Naive thymus-derived CD4-positive, alpha-beta T cell (primary cell): ENCODE results near the gene TTC34. TPM values are rescaled to one million over a fixed set of nuclear protein-coding genes. Genes with fewer than 3 reads are reported as not detected.

Experiments used
- ATAC-seq: fragments of 150-1000 bp; cut with Tn5 transposase; 2 replicates; pipeline ENCODE4 v1.10.0; 2021; ENCODE audit warnings: mild to moderate bottlenecking, moderate library complexity
- CTCF ChIA-PET: fragments of 350-600 bp; sonication (Branson Sonifier 250); formaldehyde crosslinking; loops from one replicate; lab custom pipeline; 2021; ENCODE audit warnings: antibody characterized with exemption; lab: Charles Lee
- POLR2A ChIA-PET: fragments of 350-600 bp; sonication (Branson Sonifier 250); formaldehyde crosslinking; loops from one replicate; lab custom pipeline; 2021; ENCODE audit warnings: antibody characterized with exemption, inconsistent platforms; lab: Charles Lee
- DNase-seq, 9 donors: peaks; one replicate each; pipeline versions ENCODE4 v3.0.0 to v3.0.0-alpha.2; 2020 to 2022; ENCODE audit warnings: mixed read lengths in 1 of 9
- H3K27ac ChIP-seq: one replicate; pipeline ENCODE4 v1.7.0; 2013; ENCODE audit warnings: mild to moderate bottlenecking, low read depth, low read length, moderate library complexity
- H3K27me3 ChIP-seq, 2 donors: one replicate each; pipeline ENCODE4 v1.7.0; 2013; ENCODE audit warnings: low read length in 2 of 2, mild to moderate bottlenecking in 2 of 2, moderate library complexity in 2 of 2; ENCODE audit not compliant: control insufficient read depth in 2 of 2, insufficient read depth in 2 of 2
- H3K36me3 ChIP-seq, 3 experiments: 1 replicate in 2 of 3; 2 replicates in 1 of 3; pipeline ENCODE4 v1.7.0; 2013; ENCODE audit warnings: low read length in 3 of 3, mild to moderate bottlenecking in 3 of 3, moderate library complexity in 1 of 3; ENCODE audit not compliant: insufficient read depth in 3 of 3, control insufficient read depth in 2 of 3
- H3K4me1 ChIP-seq, 2 donors: one replicate each; pipeline ENCODE4 v1.7.0; 2013; ENCODE audit warnings: low read length in 2 of 2, mild to moderate bottlenecking in 2 of 2, moderate library complexity in 1 of 2; ENCODE audit not compliant: control insufficient read depth in 2 of 2, insufficient read depth in 2 of 2
- H3K4me3 ChIP-seq: 2 replicates; pipeline ENCODE4 v1.7.0; 2013; ENCODE audit warnings: mild to moderate bottlenecking, low read length
- H3K9me3 ChIP-seq, 3 experiments: 1 replicate in 2 of 3; 2 replicates in 1 of 3; pipeline ENCODE4 v1.7.0; 2013; ENCODE audit warnings: low read length in 3 of 3; ENCODE audit not compliant: control insufficient read depth in 2 of 3
- H3K27ac Mint-ChIP-seq, 9 donors: one replicate each; pipeline ENCODE4 v1.8.0; 2020 to 2022; ENCODE audit warnings: mixed read lengths in 9 of 9, mild to moderate bottlenecking in 8 of 9, moderate library complexity in 5 of 9, inconsistent platforms in 2 of 9
- H3K27me3 Mint-ChIP-seq, 5 donors: one replicate each; pipeline ENCODE4 v1.8.0; 2021 to 2022; ENCODE audit warnings: mixed read lengths in 5 of 5, mild to moderate bottlenecking in 1 of 5
- H3K36me3 Mint-ChIP-seq, 5 donors: one replicate each; pipeline ENCODE4 v1.8.0; 2020 to 2022; ENCODE audit warnings: mixed read lengths in 5 of 5, mild to moderate bottlenecking in 3 of 5, inconsistent platforms in 1 of 5
- H3K4me1 Mint-ChIP-seq, 7 donors: one replicate each; pipeline ENCODE4 v1.8.0; 2020 to 2022; ENCODE audit warnings: mixed read lengths in 7 of 7, mild to moderate bottlenecking in 3 of 7, inconsistent platforms in 1 of 7
- H3K4me3 Mint-ChIP-seq, 10 donors: one replicate each; pipeline ENCODE4 v1.8.0; 2020 to 2022; ENCODE audit warnings: mild to moderate bottlenecking in 10 of 10, mixed read lengths in 10 of 10, moderate library complexity in 6 of 10, inconsistent platforms in 2 of 10
- H3K9me3 Mint-ChIP-seq, 11 donors: one replicate each; pipeline ENCODE4 v1.8.0; 2020 to 2022; ENCODE audit warnings: mixed read lengths in 11 of 11, mild to moderate bottlenecking in 4 of 11, inconsistent platforms in 1 of 11, moderate library complexity in 1 of 11
- intact Hi-C, 2 donors: fragments of 100-400 bp; cut with micrococcal nuclease; formaldehyde crosslinking; loops; one replicate each; pipeline ENCODE4 v1.15.1; 2023
- polyA plus RNA-seq, 2 donors: library from polyadenylated mRNA; unstranded; fragments of 300-500 nt; fragmentation: Illumina TruSeq; gene quantifications; one replicate each; pipeline ENCODE4 v1.2.3, GENCODE V29; 2021
- total RNA-seq, 6 experiments: library from RNA in 5 of 6; stranded (reverse) in 5 of 6; gene quantifications; 1 replicate in 5 of 6; 2 replicates in 1 of 6; pipeline ENCODE4 v1.2.3 and lab custom pipeline; 2021 to 2026

The TTC34 gene
- total and polyA plus RNA-seq, 7 experiments from 2014 or later: 0.28 to 8.0 (median 2.1) TPM

DNA sequence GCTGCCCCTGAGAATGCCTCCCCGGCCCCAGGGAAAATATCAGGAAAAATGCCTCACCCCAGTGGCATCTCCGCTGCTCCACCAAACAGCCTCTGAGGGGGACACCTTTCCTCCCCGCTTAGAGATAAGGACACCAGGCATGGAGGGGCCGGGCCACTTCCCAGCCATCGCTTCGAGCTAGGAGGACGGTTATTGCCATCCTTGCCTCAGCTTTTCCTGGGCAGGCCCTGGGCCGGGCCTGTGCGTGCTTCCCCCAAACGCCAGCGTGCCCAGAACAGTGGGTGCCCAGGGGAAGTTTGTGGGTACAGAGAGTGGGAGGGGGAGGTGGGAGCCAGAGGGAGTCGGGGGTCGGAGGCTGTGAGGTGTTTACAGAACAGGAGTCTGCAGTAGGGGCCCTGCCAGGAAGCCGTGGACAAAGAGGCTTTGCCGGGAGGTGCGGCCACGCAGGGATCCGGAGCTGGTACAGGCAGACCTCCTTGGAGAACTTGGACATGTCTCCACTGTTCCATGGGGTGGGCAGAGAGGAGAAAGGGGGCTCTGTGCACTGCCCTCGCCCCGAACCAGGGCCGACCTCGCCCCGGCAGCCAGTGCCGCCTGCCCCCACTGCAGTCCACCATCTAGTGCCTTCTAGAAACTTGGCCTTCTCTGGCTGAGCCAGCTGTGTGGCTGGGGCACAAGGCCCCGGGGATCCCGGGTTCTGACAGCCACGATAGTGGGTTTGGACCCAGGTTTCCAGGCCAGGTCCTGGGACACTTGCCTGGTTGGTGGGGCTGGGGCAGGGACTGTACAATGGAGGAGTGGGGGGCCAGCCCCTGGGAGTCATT, 33.5 kb upstream of the TTC34 start:
- H3K27ac ChIP-seq: no peak overlapping the region
- H3K9me3 ChIP-seq: no peaks in the 10 kb centered on the region
- H3K4me1 Mint-ChIP-seq: peaks cover 0 to 14% (median 12%) of the 10 kb centered on the region in 7 donors
- H3K27me3 ChIP-seq: no peaks in the 10 kb centered on the region
- no peak overlapping the region for H3K4me3 ChIP-seq
- intact Hi-C loops: no loop called here
- CTCF ChIA-PET: no interaction called here
- POLR2A ChIA-PET: no interaction called here
- H3K36me3 ChIP-seq: no peaks in the 10 kb centered on the region
- no peak overlapping the region for H3K27ac Mint-ChIP-seq
- peaks cover 0 to 4% (median 0%) of the 10 kb centered on the region in 11 donors for H3K9me3 Mint-ChIP-seq
- H3K27me3 Mint-ChIP-seq: no peaks in the 10 kb centered on the region
- no peak for DNase-seq
- no peak for ATAC-seq
- no peaks in the 10 kb centered on the region for H3K36me3 Mint-ChIP-seq
- no peak overlapping the region for H3K4me3 Mint-ChIP-seq
- peaks cover 3 to 6% of the 10 kb centered on the region in 2 donors for H3K4me1 ChIP-seq

DNA sequence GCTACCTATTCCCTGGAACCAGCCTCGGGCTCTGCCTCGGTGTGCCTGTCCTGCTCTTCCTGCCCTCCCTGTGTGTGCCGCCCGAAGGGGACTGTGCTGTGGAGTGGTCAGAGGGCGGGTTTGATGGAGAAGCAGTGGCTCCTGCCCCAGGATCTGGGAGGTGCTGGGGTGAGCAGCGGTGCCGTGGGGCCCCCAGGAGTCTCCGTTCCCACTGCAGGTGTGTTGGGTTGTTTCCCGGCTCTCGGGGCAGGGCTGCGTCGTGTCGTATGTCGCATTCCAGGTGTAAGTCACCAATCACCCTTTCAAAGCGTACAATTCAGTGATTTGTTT, 32.6 kb upstream of the TTC34 start:
- Histone ChIP-seq H3K4me3 (no peak overlapping the region), H3K9me3 (no peaks in the 10 kb centered on the region), H3K36me3 (no peaks in the 10 kb centered on the region), H3K27me3 (no peaks in the 10 kb centered on the region), H3K27ac (no peak overlapping the region), H3K4me1 (no peaks in the 10 kb centered on the region)
- ChIA-PET CTCF (no interaction called here), POLR2A (no interaction called here)
- H3K4me1 Mint-ChIP-seq: peaks cover 0 to 7% (median 5%) of the 10 kb centered on the region in 7 donors
- H3K27me3 Mint-ChIP-seq: no peaks in the 10 kb centered on the region
- DNase-seq (no peak), ATAC-seq (no peak)
- peak overlapping the region in 1 of 9 donors; percentile 14 for H3K27ac Mint-ChIP-seq
- H3K36me3 Mint-ChIP-seq: no peaks in the 10 kb centered on the region
- H3K9me3 Mint-ChIP-seq: no peaks in the 10 kb centered on the region
- no peak overlapping the region for H3K4me3 Mint-ChIP-seq
- intact Hi-C loops: no loop called here

DNA sequence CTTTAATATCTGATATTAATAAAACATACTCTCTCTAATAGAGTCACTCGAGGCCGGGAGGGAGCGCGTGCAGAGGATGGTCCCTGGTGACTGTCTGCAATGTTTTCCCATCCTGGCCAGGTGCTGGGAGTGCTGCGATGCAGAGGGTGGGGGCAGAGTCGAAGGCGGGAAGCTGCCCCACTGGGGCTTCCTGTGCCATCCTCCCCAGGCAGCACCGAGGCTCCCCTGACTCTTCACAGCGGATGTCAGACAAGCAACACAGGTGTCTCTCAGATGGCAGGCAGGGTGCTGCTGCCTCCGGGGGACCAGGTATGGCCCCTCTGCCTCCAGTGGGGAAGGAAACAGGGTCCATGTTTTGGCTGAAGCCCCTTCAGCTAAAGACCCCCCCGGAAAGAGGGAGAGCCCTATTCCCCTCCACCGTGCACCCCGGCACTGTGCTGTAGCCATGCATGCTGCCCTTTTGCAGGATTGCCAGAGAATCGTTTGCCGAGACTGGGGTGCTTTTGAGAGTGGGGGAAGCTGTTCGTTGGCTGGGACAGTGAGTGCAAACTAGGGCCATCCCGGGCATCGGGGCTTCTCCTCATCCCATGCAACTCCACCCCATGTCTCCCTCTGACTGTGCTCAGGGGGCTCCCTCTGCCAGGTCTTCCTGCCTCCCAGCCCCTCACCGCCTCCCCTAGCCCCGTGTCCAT, 32.1 kb upstream of the TTC34 start:
- ChIA-PET CTCF (no interaction called here), POLR2A (no interaction called here)
- Mint-ChIP-seq H3K27me3 (no peaks in the 10 kb centered on the region), H3K4me3 (peak overlapping the region in 1 of 10 donors; percentile 26), H3K9me3 (no peaks in the 10 kb centered on the region), H3K36me3 (no peaks in the 10 kb centered on the region), H3K27ac (peak overlapping the region in 4 of 9 donors; percentile 14 to 82 (median 44)), H3K4me1 (peaks cover 0 to 7% (median 5%) of the 10 kb centered on the region in 7 donors)
- ATAC-seq: peak; percentile 26
- Histone ChIP-seq H3K4me3 (no peak overlapping the region), H3K36me3 (no peaks in the 10 kb centered on the region), H3K9me3 (no peaks in the 10 kb centered on the region), H3K4me1 (no peaks in the 10 kb centered on the region), H3K27ac (no peak overlapping the region), H3K27me3 (no peaks in the 10 kb centered on the region)
- peak in 3 of 9 donors; percentile 7 to 14 (median 12) for DNase-seq
- intact Hi-C loops: no loop called here

DNA sequence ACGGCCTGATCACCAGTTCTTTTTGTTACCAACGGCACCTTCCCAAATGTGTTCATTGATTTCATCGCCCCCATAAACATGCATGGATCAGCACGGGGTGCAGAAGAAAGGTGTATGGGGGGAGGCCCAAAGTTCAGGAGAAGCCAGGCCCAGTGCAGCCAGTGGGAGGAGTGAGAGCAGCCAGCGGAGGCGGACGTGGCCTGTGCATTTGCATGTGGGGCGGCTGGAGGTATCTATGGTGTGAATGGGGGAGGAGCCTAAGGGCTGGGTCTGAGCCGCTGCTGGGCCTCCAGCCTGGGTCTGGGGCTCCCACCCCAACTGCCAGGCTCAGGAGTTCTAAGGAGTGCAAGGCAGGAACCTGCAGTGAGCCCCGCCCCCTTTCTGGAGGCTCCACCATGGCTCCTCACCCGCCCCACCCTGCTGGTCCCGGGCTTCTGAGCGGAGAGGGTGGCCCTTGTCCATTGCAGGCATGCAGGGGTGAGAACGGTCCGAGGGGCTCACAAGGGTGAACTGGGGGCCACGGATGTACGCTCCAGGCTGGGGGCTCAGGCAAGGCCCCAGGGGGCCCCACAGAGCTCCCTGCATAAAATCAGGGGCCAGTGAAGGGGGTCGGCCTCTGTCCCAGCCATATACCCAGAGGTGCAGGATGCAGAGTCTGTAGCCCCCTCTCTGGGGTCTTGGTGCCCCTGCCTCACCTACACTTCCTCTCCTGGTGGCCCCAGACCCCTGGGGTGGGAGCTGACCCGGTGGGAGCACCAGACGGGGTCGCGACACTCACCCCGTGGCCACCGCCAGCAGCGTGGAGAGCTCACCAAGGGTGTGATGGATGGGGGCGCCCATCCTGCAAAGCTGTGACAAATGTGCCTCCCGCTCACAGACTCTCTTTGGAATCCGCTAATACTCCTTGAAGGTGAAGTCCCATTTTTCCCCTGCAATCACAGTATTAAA, 31.3 kb upstream of the TTC34 start:
- peak overlapping the region in 1 of 10 donors; percentile 26 for H3K4me3 Mint-ChIP-seq
- no peak for ATAC-seq
- POLR2A ChIA-PET: no interaction called here

DNA sequence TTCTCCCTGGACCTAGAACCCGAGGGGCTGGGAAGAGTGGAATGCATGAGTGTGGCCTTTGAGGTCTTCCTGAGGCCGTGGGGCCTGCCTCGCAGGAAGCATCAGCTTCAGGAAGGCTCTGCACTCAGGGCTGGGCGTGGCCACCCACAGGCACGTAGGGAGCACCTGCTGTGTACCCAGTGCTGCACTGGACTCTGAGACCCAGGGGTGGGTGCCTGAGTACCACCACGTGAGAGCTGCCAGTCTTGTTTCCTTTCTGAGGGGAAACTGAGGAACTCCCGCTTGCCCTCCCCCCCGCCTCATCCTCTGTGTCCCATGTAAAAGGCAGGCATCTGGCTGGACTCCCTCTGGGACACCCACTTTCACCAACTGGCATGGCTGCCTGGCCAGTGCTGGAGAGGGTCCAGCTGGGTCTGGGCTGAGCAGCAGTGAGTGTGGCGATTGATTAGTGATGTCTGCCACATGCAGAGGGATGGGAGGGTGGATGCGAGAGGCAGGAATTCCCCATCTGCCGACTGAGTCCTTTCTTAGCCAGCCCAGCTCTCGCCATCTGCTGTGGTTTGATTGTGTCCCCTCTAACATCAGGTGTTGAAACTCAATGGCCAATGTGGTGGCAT, 30.2 kb upstream of the TTC34 start:
- ChIA-PET POLR2A (no interaction called here), CTCF (no interaction called here)
- DNase-seq (no peak), ATAC-seq (no peak)
- H3K4me1 Mint-ChIP-seq: peaks cover 0 to 7% (median 5%) of the 10 kb centered on the region in 7 donors
- no peaks in the 10 kb centered on the region for H3K27me3 Mint-ChIP-seq
- no peak overlapping the region for H3K4me3 ChIP-seq
- intact Hi-C loops: no loop called here
- no peak overlapping the region for H3K4me3 Mint-ChIP-seq
- no peaks in the 10 kb centered on the region for H3K27me3 ChIP-seq
- no peaks in the 10 kb centered on the region for H3K36me3 ChIP-seq
- peaks cover 0 to 14% (median 0%) of the 10 kb centered on the region in 3 experiments for H3K9me3 ChIP-seq
- no peaks in the 10 kb centered on the region for H3K36me3 Mint-ChIP-seq
- H3K27ac ChIP-seq: no peak overlapping the region
- no peaks in the 10 kb centered on the region for H3K4me1 ChIP-seq
- peaks cover 0 to 10% (median 4%) of the 10 kb centered on the region in 11 donors for H3K9me3 Mint-ChIP-seq
- no peak overlapping the region for H3K27ac Mint-ChIP-seq

More for the DNA sequence above, 31.3 kb upstream of the TTC34 start:
- Mint-ChIP-seq H3K4me1 (peaks cover 0 to 7% (median 5%) of the 10 kb centered on the region in 7 donors), H3K9me3 (peaks cover 0 to 6% (median under 1%) of the 10 kb centered on the region in 11 donors), H3K27me3 (no peaks in the 10 kb centered on the region), H3K27ac (peak overlapping the region in 1 of 9 donors; percentile 34), H3K36me3 (no peaks in the 10 kb centered on the region)
- H3K9me3 ChIP-seq: peaks cover 0 to 5% (median 0%) of the 10 kb centered on the region in 3 experiments
- H3K4me3 ChIP-seq: no peak overlapping the region
- no peak for DNase-seq
- CTCF ChIA-PET: no interaction called here
- no peaks in the 10 kb centered on the region for H3K4me1 ChIP-seq
- H3K27me3 ChIP-seq: no peaks in the 10 kb centered on the region
- no peak overlapping the region for H3K27ac ChIP-seq
- no peaks in the 10 kb centered on the region for H3K36me3 ChIP-seq
- intact Hi-C loops: no loop called here
